ENCODE measurements around the gene PDE4A.

PDE4A gene

DNA sequence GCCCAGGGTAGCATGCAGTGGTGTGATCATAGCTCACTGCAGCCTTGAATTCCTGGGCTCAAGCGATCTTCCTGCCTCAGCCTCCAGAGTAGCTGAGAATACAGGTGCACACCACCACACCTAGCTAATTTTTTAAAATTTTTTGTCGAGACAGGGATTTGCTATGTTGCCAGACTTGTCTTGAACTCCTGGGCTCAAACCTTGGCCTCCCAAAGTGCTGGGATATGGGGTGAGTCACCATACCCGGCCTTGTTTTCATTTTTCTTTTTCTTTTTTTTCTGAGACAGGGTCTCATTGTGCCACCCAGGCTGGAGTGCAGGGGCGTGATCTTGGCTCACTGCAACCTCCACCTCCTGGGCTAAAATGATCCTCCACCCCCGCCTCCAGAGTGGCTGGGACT lies 44.1 kb downstream of the PDE4A start:
- no peak overlapping the region for H3K4me2 ChIP-seq (ENCODE audit: low read length)
- H3K4me3 ChIP-seq (ENCODE audit: low read depth, low read length, poor library complexity, severe bottlenecking) = no peak overlapping the region
- TF ChIP-seq, protein P1, sequence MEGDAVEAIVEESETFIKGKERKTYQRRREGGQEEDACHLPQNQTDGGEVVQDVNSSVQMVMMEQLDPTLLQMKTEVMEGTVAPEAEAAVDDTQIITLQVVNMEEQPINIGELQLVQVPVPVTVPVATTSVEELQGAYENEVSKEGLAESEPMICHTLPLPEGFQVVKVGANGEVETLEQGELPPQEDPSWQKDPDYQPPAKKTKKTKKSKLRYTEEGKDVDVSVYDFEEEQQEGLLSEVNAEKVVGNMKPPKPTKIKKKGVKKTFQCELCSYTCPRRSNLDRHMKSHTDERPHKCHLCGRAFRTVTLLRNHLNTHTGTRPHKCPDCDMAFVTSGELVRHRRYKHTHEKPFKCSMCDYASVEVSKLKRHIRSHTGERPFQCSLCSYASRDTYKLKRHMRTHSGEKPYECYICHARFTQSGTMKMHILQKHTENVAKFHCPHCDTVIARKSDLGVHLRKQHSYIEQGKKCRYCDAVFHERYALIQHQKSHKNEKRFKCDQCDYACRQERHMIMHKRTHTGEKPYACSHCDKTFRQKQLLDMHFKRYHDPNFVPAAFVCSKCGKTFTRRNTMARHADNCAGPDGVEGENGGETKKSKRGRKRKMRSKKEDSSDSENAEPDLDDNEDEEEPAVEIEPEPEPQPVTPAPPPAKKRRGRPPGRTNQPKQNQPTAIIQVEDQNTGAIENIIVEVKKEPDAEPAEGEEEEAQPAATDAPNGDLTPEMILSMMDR (IDR thresholded peaks at IDR 0.05; ENCODE audit: low read length) = no peak
- TF ChIP-seq EZH2 (IDR thresholded peaks at IDR 0.05; ENCODE audit: borderline replicate concordance, low read length) = no peak
- no peak overlapping the region for H3K9ac ChIP-seq (ENCODE audit: low read length)
- H2AFZ ChIP-seq (ENCODE audit: low read length) = no peak overlapping the region
- no peak overlapping the region for H3K27ac ChIP-seq (ENCODE audit: low read depth, low read length, poor library complexity, severe bottlenecking)
- H3F3A ChIP-seq (ENCODE audit: insufficient read depth, low read length) = no peaks in the 10 kb centered on the region
- H3K79me2 ChIP-seq (ENCODE audit: insufficient read depth, low read length) = no peaks in the 10 kb centered on the region
- H3K36me3 ChIP-seq (ENCODE audit: insufficient read depth, low read length) = no peaks in the 10 kb centered on the region
- no peaks in the 10 kb centered on the region for H3K9me3 ChIP-seq (ENCODE audit: low read length)
- H4K20me1 ChIP-seq (ENCODE audit: insufficient read depth, low read length) = no peaks in the 10 kb centered on the region
- no peaks in the 10 kb centered on the region for H3K9me2 ChIP-seq (ENCODE audit: low read depth, low read length)
- no peaks in the 10 kb centered on the region; the same call in none of the 2 replicates for H3K27me3 ChIP-seq (ENCODE audit: insufficient read depth, low read length)
- peaks cover 5% of the 10 kb centered on the region for H3K4me1 ChIP-seq (ENCODE audit: insufficient read depth, low read length, severe bottlenecking)

DNA sequence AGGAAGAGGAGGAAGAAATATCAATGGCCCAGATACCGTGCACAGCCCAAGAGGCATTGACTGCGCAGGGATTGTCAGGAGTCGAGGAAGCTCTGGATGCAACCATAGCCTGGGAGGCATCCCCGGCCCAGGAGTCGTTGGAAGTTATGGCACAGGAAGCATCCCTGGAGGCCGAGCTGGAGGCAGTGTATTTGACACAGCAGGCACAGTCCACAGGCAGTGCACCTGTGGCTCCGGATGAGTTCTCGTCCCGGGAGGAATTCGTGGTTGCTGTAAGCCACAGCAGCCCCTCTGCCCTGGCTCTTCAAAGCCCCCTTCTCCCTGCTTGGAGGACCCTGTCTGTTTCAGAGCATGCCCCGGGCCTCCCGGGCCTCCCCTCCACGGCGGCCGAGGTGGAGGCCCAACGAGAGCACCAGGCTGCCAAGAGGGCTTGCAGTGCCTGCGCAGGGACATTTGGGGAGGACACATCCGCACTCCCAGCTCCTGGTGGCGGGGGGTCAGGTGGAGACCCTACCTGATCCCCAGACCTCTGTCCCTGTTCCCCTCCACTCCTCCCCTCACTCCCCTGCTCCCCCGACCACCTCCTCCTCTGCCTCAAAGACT lies 46.9 kb downstream of the PDE4A start:
- no peak overlapping the region for H3K27ac ChIP-seq (ENCODE audit: low read depth, low read length, poor library complexity, severe bottlenecking)
- TF ChIP-seq, protein P1 (IDR thresholded peaks at IDR 0.05; ENCODE audit: low read length) = no peak
- TF ChIP-seq EZH2 (IDR thresholded peaks at IDR 0.05; ENCODE audit: borderline replicate concordance, low read length) = no peak
- H3K9me3 ChIP-seq (ENCODE audit: low read length) = no peaks in the 10 kb centered on the region
- no peaks in the 10 kb centered on the region for H3K4me1 ChIP-seq (ENCODE audit: insufficient read depth, low read length, severe bottlenecking)
- no peak overlapping the region for H3K4me3 ChIP-seq (ENCODE audit: low read depth, low read length, poor library complexity, severe bottlenecking)
- no peaks in the 10 kb centered on the region; the same call in none of the 2 replicates for H3K27me3 ChIP-seq (ENCODE audit: insufficient read depth, low read length)
- no peaks in the 10 kb centered on the region for H3K9me2 ChIP-seq (ENCODE audit: low read depth, low read length)
- no peaks in the 10 kb centered on the region for H3K36me3 ChIP-seq (ENCODE audit: insufficient read depth, low read length)
- H3K9ac ChIP-seq (ENCODE audit: low read length) = no peak overlapping the region
- H2AFZ ChIP-seq (ENCODE audit: low read length) = no peak overlapping the region
- H3K4me2 ChIP-seq (ENCODE audit: low read length) = no peak overlapping the region
- H3K79me2 ChIP-seq (ENCODE audit: insufficient read depth, low read length) = no peaks in the 10 kb centered on the region
- H4K20me1 ChIP-seq (ENCODE audit: insufficient read depth, low read length) = no peaks in the 10 kb centered on the region
- no peaks in the 10 kb centered on the region for H3F3A ChIP-seq (ENCODE audit: insufficient read depth, low read length)

DNA sequence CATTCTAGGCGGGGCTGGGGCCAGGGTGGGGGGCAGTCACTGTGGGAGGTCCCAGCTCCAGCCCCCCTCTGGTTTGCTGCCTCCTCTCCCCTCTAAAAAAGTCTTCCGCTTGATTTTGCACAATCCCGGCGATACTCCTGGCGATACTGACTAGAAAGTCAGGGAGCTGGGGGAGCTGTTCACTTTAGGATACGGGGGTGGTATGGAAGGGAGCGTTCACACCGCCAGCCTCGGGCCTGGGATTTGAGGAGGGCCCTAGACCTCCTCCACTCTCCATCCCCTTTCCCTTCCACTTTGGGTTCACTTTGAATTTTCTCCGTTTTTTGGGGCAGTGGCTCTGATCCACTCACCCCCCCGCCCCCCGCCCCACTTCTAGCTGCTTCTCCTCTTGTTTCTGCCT lies 47.8 kb downstream of the PDE4A start:
- Histone ChIP-seq H3K4me2 (ENCODE audit: low read length) (no peak overlapping the region), H3K4me3 (ENCODE audit: low read depth, low read length, poor library complexity, severe bottlenecking) (no peak overlapping the region), H3K79me2 (ENCODE audit: insufficient read depth, low read length) (no peaks in the 10 kb centered on the region), H3K27me3 (ENCODE audit: insufficient read depth, low read length) (no peaks in the 10 kb centered on the region; the same call in none of the 2 replicates), H3K27ac (ENCODE audit: low read depth, low read length, poor library complexity, severe bottlenecking) (no peak overlapping the region), H2AFZ (ENCODE audit: low read length) (no peak overlapping the region), H4K20me1 (ENCODE audit: insufficient read depth, low read length) (no peaks in the 10 kb centered on the region), H3K9ac (ENCODE audit: low read length) (no peak overlapping the region), H3K9me2 (ENCODE audit: low read depth, low read length) (no peaks in the 10 kb centered on the region), H3K36me3 (ENCODE audit: insufficient read depth, low read length) (no peaks in the 10 kb centered on the region), H3K4me1 (ENCODE audit: insufficient read depth, low read length, severe bottlenecking) (no peaks in the 10 kb centered on the region), H3K9me3 (ENCODE audit: low read length) (no peaks in the 10 kb centered on the region), H3F3A (ENCODE audit: insufficient read depth, low read length) (no peaks in the 10 kb centered on the region)
- TF ChIP-seq EZH2 (IDR thresholded peaks at IDR 0.05; ENCODE audit: borderline replicate concordance, low read length) = no peak
- TF ChIP-seq, protein P1 (IDR thresholded peaks at IDR 0.05; ENCODE audit: low read length) = no peak
